Smooth muscle cell of the brain vasculature (primary cell): ENCODE results near the gene ADGRB3.
"Not testable (repeated sequence)": the region's sequence is repeated elsewhere in the genome, so short reads cannot be mapped to it uniquely, and the experiment has no call there.

Experiments used
- DNase-seq: peaks from one replicate; pipeline ENCODE4 v3.0.0-alpha.2; 2012; ENCODE audit warnings: low read depth, low spot score

ADGRB3 gene

GRCh38 chr6:69422475-69422874, 787.4 kb downstream of the ADGRB3 start:
- DNase-seq, result no peak

DNA sequence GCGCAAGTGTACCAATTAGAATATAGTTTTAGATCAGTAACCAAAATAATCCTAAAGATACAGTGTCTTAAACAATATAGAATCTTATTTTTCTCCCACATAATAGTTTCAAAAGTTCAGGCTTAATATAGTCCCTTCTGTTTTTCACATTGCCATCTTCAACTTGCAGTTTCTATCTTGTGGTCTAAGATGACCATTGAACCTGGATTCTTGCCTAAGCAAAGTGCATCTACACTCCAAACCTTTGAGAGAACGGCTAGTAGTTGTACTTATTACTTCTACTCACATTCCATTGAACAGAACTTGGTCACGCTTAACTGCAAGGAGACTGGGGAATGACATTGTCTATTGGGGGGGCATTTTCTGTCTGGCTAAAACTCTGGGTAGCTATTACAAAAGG, 788.7 kb downstream of the ADGRB3 start:
- no peak for DNase-seq

DNA sequence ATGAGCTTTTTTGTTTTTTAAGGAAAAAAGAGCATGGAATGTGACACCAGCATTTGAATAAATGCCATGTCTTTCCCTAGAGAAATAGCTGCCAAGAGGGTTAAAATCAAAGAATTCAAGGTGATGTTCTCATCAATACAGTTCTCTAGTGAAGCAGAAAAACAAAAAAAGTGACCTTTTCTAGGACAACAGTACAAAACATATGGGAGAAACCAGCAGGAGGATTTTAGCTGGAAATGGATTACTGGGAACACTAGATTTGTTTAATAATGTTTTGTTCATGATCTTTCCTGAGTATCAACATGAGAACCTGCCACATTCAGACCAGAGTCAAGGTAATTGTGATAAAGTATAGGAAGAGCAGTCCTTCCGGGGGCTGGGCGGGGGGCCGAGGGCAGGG, 789.5 kb downstream of the ADGRB3 start:
- no peak for DNase-seq

- no peak for DNase-seq
Measured at GRCh38 chr6:69427882-69428281, 792.8 kb downstream of the ADGRB3 start.

DNA sequence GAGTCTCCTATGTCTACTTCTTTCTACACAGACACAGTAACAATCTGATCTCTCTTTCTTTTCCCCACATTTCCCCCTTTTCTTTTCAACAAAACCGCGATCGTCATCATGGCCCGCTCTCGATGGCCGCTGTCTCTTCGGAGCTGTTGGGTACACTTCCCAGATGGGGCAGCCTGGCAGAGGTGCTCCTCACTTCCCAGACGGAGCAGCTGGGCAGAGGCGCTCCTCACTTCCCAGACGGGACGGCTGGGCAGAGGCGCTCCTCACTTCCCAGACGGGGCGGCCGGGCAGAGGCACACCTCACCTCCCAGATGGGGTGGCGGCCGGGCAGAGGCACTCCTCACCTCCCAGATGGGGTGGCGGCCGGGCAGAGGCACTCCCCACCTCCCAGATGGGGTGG, 797.1 kb downstream of the ADGRB3 start:
- DNase-seq, result not testable (repeated sequence)

DNA sequence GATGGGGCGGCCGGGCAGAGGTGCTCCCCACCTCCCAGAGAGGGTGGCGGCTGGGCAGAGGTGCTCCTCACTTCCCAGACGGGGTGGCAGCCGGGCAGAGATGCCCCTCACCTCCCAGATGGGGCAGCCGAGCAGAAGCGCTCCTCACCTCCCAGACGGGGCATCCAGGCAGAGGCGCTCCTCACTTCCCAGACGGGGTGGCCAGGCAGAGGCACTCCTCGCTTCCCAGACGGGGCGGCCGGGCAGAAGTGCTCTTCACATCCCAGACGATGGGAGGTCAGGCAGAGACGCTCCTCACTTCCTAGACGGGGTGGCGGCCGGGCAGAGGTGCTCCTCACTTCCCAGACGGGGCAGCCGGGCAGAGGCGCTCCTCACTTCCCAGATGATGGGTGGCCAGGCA, 798.0 kb downstream of the ADGRB3 start:
- DNase-seq, result not testable (repeated sequence)

DNA sequence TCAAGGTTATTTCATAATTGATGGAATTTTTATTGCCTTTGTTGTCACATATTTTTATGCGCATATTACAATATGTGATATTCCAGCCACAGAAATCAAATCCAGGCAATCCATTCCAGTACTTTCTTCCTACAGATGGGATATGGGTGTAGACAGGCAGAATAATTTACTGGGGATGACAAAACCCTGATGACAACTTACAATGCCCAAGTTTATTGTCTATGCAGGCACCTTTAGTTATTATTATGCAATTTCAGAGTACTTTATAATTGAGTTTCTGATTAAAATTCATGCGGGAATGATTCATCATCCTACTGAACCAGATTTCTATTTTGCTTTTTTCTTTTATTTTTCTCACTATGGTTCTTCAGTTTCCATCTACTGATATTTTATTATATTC, 803.0 kb downstream of the ADGRB3 start:
- no peak for DNase-seq
